Activated gamma-delta T cell treated with anti-CD3 and anti-CD28 coated beads, Interleukin-2, amount 50 U/mL, for 16 hours (primary cell): ENCODE measurements around the gene AHSG.

Experiments
- DNase-seq: peaks from one replicate; pipeline ENCODE4 v3.0.0-alpha.2; 2020; ENCODE audit warnings: low read depth

Gene AHSG

DNA sequence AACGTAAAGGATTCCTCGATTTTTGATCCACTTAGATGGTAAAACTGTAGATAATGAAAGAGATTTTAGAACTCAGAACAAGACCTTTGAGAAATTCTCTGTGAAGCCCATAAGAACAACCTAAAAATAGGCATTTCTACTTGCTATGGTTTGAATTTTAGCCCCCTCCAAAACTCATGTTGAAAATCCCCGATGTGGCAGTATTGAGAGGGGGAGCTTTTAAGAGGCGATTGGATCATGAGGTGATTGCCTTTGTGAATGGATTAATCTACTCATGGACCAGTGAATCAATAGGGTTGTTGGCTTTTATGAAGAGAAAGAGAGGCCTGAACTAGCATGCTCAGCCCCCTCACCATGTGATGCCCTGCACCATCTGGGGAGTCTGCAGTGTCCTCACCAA, 20.2 kb upstream of the AHSG start:
- no peak for DNase-seq

- DNase-seq: no peak
Measured at GRCh38 chr3:186593862-186594261, 19.0 kb upstream of the AHSG start.

DNA sequence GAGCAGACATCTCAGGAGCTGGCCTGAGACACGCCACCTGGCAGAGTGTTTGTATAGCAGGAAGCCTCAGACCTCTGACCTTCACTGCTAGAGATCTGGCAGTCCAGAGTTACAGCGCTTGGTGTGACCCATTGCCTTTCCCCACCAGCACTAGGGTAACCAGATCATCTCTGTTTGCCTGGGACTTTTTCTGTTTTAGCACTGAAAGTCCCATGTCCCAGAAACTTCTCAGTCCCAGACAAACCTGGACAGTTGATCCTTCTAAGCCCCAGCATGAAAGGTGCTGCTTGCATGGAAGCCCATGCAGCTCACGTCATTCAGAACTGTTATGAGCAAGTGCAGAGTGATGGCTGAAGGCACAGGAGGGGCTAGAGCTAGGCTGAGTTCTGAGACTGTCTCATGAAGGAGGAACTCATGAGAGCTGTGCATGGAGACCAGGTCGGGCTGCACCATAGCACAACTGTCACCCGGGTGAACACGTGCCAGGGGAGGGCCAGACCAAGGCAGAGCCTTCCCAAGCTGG, 18.2 kb upstream of the AHSG start:
- DNase-seq: no peak

GRCh38 chr3:186596568-186597287, 16.1 kb upstream of the AHSG start:
- DNase-seq: no peak

DNA sequence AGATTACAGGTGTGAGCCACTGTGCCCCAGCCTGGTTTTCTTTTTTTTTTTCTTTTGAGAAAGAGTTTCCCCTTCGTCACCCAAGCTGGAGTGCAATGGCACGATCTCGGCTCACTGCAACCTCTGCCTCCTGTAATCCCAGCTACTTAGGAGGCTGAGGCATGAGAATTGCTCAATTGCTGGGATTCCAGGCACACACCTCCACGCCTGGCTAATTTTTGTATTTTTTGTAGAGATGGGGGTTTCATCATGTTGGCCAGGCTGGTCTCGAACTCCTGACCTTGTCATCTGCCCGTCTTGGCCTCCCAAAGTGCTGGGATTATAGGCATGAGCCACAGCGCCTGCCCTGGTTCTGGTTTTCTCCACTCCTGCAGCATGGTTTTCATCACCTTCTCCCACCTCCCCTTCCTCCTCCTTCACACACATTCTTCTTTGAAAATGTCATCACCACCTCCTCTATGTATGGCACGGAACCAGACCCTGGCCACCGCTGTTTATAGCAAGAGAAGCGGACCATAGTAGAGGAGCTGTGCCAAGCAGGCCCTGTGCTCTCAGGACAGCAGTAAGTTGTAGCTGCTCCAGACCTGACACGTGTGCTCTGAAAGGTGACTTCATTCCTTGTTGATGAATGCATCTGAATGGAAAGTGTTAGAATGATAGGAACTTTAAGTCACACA, 14.6 kb upstream of the AHSG start:
- DNase-seq: no peak

- DNase-seq: no peak
Measured at GRCh38 chr3:186598794-186599141, 14.1 kb upstream of the AHSG start.

DNA sequence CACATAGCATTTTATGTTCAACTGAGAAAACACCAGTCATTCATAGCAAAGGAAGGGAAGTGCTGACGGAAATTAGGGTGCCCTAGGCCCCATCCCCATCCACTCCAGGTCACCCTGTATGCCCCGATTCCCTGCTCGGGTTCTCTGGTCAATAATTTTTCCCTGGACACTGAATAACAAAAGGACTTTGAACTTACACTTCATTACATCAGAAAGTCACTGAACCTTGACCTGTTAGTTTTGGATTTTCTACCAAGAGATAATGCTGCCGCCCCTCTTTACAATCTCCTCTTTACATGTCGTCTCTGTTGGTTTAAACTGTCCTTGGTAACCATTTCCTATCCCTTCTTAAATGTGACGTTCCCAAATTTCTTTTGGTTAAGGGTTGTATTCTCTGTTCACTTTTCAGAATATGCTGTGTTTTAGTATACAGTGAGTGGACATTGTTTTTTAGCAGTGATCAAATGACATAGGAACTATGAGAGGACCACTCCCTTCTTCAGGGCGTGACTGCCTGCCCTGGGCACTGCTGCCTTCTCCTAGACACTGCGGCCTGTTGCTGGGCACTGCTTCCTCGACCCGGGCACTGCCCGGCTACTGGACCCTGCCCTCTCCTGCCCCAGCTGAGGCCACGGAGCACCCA, 13.6 kb upstream of the AHSG start:
- DNase-seq: no peak

GRCh38 chr3:186599785-186600166, 13.1 kb upstream of the AHSG start:
- DNase-seq: no peak

DNA sequence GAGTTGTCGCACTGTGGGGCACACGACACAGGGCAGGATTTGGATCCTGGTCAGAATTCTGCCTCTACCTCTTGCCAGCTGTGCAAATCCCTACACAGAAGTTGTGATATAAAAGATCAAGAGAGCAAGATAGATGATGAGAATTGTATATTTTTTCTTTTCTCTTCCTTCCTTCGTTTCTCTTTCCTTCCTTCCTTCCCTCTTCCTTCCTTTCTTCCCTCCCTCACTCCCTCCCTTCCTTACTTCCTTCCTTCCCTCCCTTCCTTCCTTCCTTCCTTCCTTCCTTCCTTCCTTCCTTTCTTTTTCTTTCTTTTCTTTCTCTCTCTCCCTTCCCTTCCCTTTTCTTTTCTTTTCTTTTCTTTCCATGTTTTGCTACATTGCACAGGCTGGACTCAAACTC, 12.0 kb upstream of the AHSG start:
- no peak for DNase-seq

- DNase-seq: no peak
Measured at GRCh38 chr3:186603159-186603558, 9.7 kb upstream of the AHSG start.

DNA sequence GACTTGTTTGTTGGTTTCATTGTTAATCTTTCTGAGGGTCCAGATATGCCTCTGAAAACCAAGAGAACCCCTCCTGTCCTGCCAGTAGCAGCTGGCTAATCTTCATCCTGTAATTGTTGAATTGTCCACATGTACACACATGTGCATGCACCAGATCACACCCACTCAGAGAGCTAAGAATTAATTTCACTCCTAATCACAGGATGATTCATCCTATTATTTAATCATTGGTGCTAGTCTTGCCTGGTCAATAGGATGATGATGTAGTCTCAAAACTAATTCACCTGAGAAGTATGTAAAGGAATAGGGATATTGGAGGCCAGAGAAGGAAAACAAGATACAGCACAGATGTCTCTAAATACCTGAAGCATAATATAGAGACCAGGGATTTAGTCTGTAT, 7.8 kb upstream of the AHSG start:
- DNase-seq: no peak

- DNase-seq: no peak
Measured at GRCh38 chr3:186605561-186606545, 7.0 kb upstream of the AHSG start.

DNA sequence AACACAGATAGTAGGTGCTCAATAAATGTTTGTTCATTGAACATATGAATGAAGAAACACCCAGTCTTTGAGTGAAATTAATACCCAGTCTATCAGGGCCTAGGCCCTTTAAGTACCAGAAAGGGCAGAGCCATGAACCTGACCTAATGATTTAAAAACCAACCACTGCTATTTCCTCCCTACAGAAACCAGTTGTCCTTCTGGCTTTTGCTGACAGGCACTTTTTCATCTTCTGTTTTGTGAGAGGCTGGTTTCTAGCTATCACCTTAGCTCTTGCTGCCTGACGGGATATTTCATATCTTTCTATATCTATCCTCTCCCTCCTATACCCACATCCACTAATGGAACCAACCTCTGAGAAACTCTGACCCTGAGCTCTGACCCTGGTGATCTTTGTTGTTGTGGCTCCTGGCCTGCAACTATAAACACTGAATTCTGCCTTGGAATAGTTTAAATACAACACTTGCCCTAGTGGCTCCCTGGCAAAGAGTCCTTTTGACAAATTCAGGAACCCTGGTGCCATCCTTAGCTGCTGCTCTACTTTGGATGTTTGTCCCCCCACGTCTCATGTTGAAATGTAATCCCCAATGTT, 4.1 kb upstream of the AHSG start:
- DNase-seq: no peak

- no peak for DNase-seq
Measured at GRCh38 chr3:186609247-186609868, 3.5 kb upstream of the AHSG start.

DNA sequence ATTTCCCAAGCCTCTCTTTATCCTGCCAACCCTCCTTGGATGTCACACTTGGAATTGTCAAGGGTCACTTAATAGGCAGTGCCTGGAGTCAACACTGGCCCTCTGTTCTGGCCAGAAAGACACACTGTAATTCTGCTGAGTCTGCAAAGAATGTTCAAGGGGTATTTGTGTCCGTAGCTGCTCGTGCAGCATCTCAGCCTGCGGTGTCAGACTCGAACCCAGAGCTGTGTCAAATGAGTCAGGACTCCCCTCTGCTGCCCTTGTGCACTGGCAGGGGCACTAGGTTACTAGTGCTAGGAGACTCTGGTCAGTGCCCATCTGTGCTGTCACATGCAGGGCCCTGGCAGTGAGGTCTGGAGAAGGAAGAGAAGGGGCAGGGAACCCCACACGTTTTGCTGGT, 795 bp upstream of the AHSG start:
- no peak for DNase-seq

GRCh38 chr3:186613637-186614265, 891 bp downstream of the AHSG start:
- DNase-seq: no peak

- DNase-seq: no peak
Measured at GRCh38 chr3:186614266-186614596, 1.4 kb downstream of the AHSG start.

GRCh38 chr3:186614597-186615483, 2.0 kb downstream of the AHSG start:
- DNase-seq: peak; percentile 58

GRCh38 chr3:186616299-186616617, 3.4 kb downstream of the AHSG start:
- no peak for DNase-seq
